ENCODE measurements around the gene CBFB.

- no peak for TF ChIP-seq CTCF (IDR thresholded peaks at IDR 0.05; ENCODE audit: poor library complexity)
- no peak for TF ChIP-seq EZH2phosphoT487 (IDR thresholded peaks at IDR 0.05; ENCODE audit: low read depth, severe bottlenecking, unreplicated experiment)
Measured at GRCh38 chr16:67050796-67051195, 21.8 kb downstream of the CBFB start.

Data from hepatocyte (in vitro differentiated cells).